Measurements from ENCODE around the gene COCH.
"Not testable (repeated sequence)": the region's sequence is repeated elsewhere in the genome, so short reads cannot be mapped to it uniquely, and the experiment has no call there.

Gene COCH

GRCh38 chr14:30933937-30934336, 59.6 kb downstream of the COCH start:
- not testable (repeated sequence) for DNase-seq

GRCh38 chr14:30935445-30935844, 61.1 kb downstream of the COCH start:
- no peak for DNase-seq

- no peak for DNase-seq
These were observed 64.3 kb downstream of the COCH start for GRCh38 chr14:30938617-30939016.
